NCI-H510A (cell line): Measurements from ENCODE around the gene PAX6.
"Not testable (repeated sequence)": the region's sequence is repeated elsewhere in the genome, so short reads cannot be mapped to it uniquely, and the experiment has no call there.

Source experiments
- DNase-seq: peaks from one replicate; lab custom pipeline; 2025; lab: John Stamatoyannopoulos, UW

PAX6 gene

DNA sequence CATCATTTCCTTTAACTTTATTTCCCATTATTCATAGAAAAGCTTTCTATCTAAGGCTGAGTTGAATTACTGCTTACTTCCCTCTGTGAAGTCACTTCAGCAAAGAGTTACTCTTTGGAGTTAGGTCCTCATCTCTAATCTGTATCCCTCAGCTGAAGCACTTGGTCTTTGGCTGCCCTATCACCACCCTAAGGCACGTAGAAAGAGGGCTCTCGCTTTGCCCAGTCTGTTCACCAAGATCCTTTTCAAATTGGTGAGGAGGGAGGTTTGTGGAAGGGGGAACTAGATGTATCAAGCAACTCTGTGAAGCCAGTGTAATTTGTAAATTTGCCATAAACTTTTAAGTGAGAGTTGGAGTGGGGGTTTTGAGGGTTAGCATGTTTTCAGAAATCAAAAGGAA lies 43.4 kb downstream of the PAX6 start:
- no peak for DNase-seq

DNA sequence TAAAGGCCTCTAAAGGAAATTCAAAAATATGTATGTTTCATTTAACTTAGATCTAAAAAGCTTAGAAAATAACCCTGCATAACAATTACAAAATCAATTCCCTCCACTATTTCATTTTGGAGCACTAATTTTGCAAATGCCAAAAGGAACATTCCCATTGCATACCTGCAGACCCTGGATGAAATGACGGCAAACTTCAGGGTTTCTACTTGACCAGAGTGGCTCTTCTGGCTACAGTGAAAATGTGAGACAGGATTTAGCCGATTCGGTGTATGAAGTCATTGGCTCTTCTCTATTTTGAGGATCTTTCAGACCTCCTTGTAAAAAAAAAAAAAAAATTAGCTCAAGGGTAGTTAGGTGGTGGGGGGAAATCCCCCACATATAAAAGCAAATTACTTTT lies 44.1 kb downstream of the PAX6 start:
- DNase-seq: no peak

DNA sequence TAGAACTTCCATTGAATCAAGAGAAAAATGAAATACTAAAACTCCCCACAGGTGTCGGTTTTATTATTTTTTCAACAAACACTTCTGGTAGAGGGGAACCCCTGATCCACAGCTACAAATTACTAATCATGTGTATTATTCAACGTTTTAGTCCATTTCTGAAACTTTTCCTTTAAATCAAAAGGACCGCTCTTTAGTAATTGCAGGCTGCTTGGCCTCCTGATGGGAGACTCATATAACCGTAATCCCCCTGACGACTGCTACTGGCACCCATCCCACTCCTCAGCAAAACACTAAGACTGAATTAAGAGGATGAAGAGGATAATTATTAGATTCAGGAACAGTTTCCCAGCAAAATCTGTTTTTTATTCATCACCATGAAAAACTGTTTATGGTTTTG lies 46.4 kb downstream of the PAX6 start:
- DNase-seq: no peak

DNA sequence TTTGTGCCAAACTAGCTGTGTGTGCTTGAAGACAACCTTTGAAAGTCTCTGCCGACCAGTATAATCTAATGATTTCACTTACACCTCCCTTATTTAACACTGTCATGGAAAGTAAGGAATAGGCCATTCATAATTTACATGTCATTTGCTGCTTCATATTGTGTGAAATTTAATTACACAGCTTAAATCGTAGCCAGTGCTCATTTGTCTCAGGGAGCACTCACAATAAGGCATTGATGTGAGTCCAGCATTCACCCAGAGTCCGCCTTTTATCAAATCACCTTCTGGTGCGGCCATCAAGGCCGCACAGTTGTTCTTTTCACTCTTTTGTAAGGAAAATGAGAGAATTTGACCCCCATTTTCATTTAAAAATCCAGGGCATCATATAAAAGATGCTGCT lies 46.9 kb downstream of the PAX6 start:
- no peak for DNase-seq

DNA sequence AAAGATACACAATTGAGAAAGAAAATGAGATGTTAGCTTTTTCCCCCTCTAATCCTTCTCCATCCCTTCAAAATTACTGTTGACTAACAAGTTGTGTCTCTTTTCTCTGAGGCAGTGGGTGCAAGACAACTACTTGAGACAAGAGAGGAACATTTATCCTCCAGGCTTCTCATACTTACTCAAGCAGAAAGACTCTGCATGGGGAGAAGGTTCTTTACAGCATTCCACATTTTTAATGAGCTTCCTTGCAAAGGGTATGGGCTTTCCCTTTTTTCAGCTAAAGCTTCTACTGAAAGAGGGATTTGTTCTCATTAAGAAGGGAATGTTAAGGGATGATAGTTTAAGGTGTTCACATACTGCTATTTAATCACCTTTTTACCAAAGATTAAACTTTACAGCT lies 47.8 kb downstream of the PAX6 start:
- DNase-seq: no peak

- no peak for DNase-seq
These were observed 49.5 kb downstream of the PAX6 start for GRCh38 chr11:31761636-31762035.

- DNase-seq: no peak
These were observed 53.8 kb downstream of the PAX6 start for GRCh38 chr11:31757260-31757835.

DNA sequence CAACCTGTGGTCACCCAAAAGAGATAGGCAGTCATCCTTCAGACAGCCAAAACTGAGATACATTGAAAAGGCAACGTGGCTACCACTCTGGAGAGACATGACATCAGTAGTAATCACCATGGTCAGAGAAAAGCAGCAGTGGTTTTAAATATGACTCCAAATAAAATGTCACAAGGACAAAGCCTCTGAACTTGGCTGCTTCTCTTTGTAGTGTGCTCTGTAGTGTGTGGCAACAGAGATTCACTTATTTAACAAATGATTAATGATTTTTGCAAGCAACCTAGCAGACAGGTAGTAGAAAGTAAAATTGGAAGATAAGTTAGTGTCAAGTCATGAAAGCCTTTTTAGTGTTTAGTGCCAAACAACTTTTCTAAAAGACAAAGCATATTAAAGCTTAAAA lies 63.5 kb downstream of the PAX6 start:
- no peak for DNase-seq

DNA sequence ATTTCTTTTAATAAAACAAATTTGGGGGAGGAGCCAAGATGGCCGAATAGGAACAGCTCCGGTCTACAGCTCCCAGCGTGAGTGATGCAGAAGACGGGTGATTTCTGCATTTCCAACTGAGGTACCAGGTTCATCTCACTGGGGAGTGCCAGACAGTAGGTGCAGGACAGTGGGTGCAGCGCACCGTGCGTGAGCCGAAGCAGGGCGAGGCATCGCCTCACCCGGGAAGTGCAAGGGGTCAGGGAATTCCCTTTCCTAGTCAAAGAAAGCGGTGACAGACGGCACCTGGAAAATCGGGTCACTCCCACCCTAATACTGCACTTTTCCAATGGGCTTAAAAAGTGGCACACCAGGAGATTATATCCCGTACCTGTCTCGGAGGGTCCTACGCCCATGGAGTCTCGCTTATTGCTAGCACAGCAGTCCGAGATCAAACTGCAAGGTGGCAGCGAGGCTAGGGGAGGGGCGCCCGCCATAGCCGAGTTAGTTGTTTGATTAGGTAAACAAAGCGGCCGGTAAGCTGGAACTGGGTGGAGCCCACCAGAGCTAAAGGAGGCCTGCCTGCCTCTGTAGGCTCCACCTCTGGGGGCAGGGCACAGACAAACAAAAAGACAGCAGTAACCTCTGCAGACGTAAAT lies 70.3 kb downstream of the PAX6 start:
- DNase-seq: not testable (repeated sequence)

- DNase-seq: no peak
These were observed 71.0 kb downstream of the PAX6 start for GRCh38 chr11:31740131-31740530.
